GM12878 (cell line): ENCODE data around the gene ZSCAN5B. TPM values are rescaled to one million over a fixed set of nuclear protein-coding genes. Genes with fewer than 3 reads are reported as not detected.

Experiments used
- ATAC-seq: fragments of 200-7000 bp; cut with Tn5 transposase; 3 replicates; pipeline ENCODE4 v1.9.1; 2020; ENCODE audit warnings: mild to moderate bottlenecking, moderate library complexity
- BruUV-seq: library from RNA; stranded (reverse); fragments of 400-500 nt; replicated peaks from 2 replicates; lab custom pipeline; 2021; lab: Mats Ljungman, UMichigan
- CTCF ChIA-PET: fragments of 300-600 bp; sonication (Branson Sonifier 250); formaldehyde crosslinking; extraction: SDS; loops from one replicate; lab custom pipeline; 2021; ENCODE audit warnings: inconsistent platforms; lab: Yijun Ruan, JAX
- POLR2A ChIA-PET: fragments of 350-600 bp; formaldehyde crosslinking; extraction: SDS; loops from one replicate; lab custom pipeline; 2021; ENCODE audit warnings: inconsistent platforms; lab: Charles Lee
- RAD21 ChIA-PET: fragments of 300-600 bp; sonication (Branson Sonifier 250); formaldehyde crosslinking; loops from one replicate; lab custom pipeline; 2023; ENCODE audit warnings: antibody characterized with exemption; ENCODE audit not compliant: unreplicated experiment; lab: Charles Lee
- SMC1A ChIA-PET: fragments of 300-600 bp; sonication (Branson Sonifier 250); formaldehyde crosslinking; loops from one replicate; lab custom pipeline; 2023; ENCODE audit not compliant: unreplicated experiment, uncharacterized antibody; lab: Charles Lee
- DNase-seq: peaks from one replicate; pipeline ENCODE4 v3.0.0-alpha.2; 2011; ENCODE audit warnings: low read depth, low spot score
- FAIRE-seq: peaks from 3 replicates; lab custom pipeline; 2011; peaks lifted over from hg19 to GRCh38; lab: Jason Lieb, UNC
- H2AFZ ChIP-seq: 2 replicates; pipeline ENCODE4 v1.6.0; 2011; ENCODE audit warnings: low read depth, low read length, control low read depth; ENCODE audit not compliant: control insufficient read depth
- H3K27ac ChIP-seq: 2 replicates; pipeline ENCODE4 v1.5.1; 2011; ENCODE audit warnings: control low read depth; ENCODE audit not compliant: control insufficient read depth, insufficient read depth
- H3K27me3 ChIP-seq, 2 experiments: replicated peaks in 1 of 2; 2 replicates each; pipeline versions ENCODE4 v1.6.0 to v1.6.1; 2011; ENCODE audit warnings: low read length in 1 of 2; ENCODE audit not compliant: control insufficient read depth in 2 of 2, insufficient read depth in 2 of 2
- H3K36me3 ChIP-seq, 2 experiments: 2 replicates each; pipeline ENCODE4 v1.5.1; 2011; ENCODE audit warnings: low read length in 1 of 2; ENCODE audit not compliant: control insufficient read depth in 2 of 2, insufficient read depth in 2 of 2
- H3K4me1 ChIP-seq: 2 replicates; pipeline ENCODE4 v1.6.1; 2011; ENCODE audit warnings: mild to moderate bottlenecking, low read length, moderate library complexity, mixed read lengths; ENCODE audit not compliant: control insufficient read depth, insufficient read depth
- H3K4me2 ChIP-seq: 2 replicates; pipeline ENCODE4 v1.6.0; 2011; ENCODE audit warnings: control low read depth; ENCODE audit not compliant: control insufficient read depth, insufficient read depth
- H3K4me3 ChIP-seq: fragments of 200-600 bp; sonication (generic); 2 replicates; pipeline ENCODE4 v1.5.1; 2016
- H3K79me2 ChIP-seq: 2 replicates; pipeline ENCODE4 v1.6.0; 2011; ENCODE audit warnings: low read length; ENCODE audit not compliant: control insufficient read depth, insufficient read depth
- H3K9ac ChIP-seq: 2 replicates; pipeline ENCODE4 v1.8.0; 2011; ENCODE audit warnings: low read length, control low read depth, mixed read lengths; ENCODE audit not compliant: control insufficient read depth, insufficient read depth
- H3K9me3 ChIP-seq: replicated peaks from 3 replicates; pipeline ENCODE4 v1.5.1; 2011; ENCODE audit warnings: mild to moderate bottlenecking, low read length; ENCODE audit not compliant: control insufficient read depth, insufficient read depth
- H4K20me1 ChIP-seq: 2 replicates; pipeline ENCODE4 v1.6.0; 2011; ENCODE audit not compliant: control insufficient read depth, insufficient read depth
- BHLHE40 ChIP-seq, 2 experiments: fragments of 450-650 bp in 1 of 2; IDR thresholded peaks; 2 replicates each; pipeline ENCODE4 v1.6.1; 2011 to 2017; ENCODE audit warnings: low read depth in 2 of 2, borderline replicate concordance in 1 of 2, improper control_type of control experiment in 1 of 2, low read length in 1 of 2, mild to moderate bottlenecking in 1 of 2
- CEBPB ChIP-seq, 2 experiments: fragments of 150-350 bp in 1 of 2; IDR thresholded peaks; 2 replicates each; pipeline ENCODE4 v1.6.1; 2012 to 2014; ENCODE audit warnings: low read depth in 2 of 2, low read length in 2 of 2, borderline replicate concordance in 1 of 2, inconsistent platforms in 1 of 2
- EED ChIP-seq: sonication (generic); IDR thresholded peaks from 2 replicates; pipeline ENCODE4 v1.6.1; 2016; ENCODE audit warnings: antibody characterized with exemption, low read depth
- EZH2 ChIP-seq: IDR thresholded peaks from 2 replicates; pipeline ENCODE4 v1.6.1; 2012; ENCODE audit warnings: low read depth, mild to moderate bottlenecking, control low read depth, inconsistent platforms, low read length, borderline replicate concordance; ENCODE audit not compliant: control insufficient read depth
- GABPA ChIP-seq: IDR thresholded peaks from 2 replicates; pipeline ENCODE4 v1.6.1; 2014; ENCODE audit warnings: antibody characterized with exemption, low read depth, mild to moderate bottlenecking, inconsistent platforms
- KDM1A ChIP-seq: fragments of 200-600 bp; sonication (generic); IDR thresholded peaks from 2 replicates; pipeline ENCODE4 v1.6.1; 2016; ENCODE audit warnings: borderline replicate concordance
- NFYB ChIP-seq: IDR thresholded peaks from 2 replicates; pipeline ENCODE4 v1.6.1; 2011; ENCODE audit warnings: low read depth, mild to moderate bottlenecking, low read length, improper control_type of control experiment, moderate library complexity; ENCODE audit not compliant: insufficient read depth
- POLR2AphosphoS2 ChIP-seq: IDR thresholded peaks from 2 replicates; pipeline ENCODE4 v1.6.1; 2011; ENCODE audit warnings: low read depth, mild to moderate bottlenecking, low read length, improper control_type of control experiment, moderate library complexity
- POLR2AphosphoS5 ChIP-seq: IDR thresholded peaks from 2 replicates; pipeline ENCODE4 v1.6.1; 2011; ENCODE audit warnings: mild to moderate bottlenecking, low read length, inconsistent platforms
- RFX5 ChIP-seq: IDR thresholded peaks from 2 replicates; pipeline ENCODE4 v1.6.1; 2011; ENCODE audit warnings: low read depth, low read length, improper control_type of control experiment
- SKIL ChIP-seq: fragments of 450-650 bp; IDR thresholded peaks from 2 replicates; pipeline ENCODE4 v1.6.1; 2017; ENCODE audit warnings: mild to moderate bottlenecking, low read depth, inconsistent platforms; ENCODE audit not compliant: poor library complexity, severe bottlenecking
- SMAD5 ChIP-seq: IDR thresholded peaks from 2 replicates; pipeline ENCODE4 v1.6.1; 2016; ENCODE audit warnings: antibody characterized with exemption, low read depth
- SUZ12 ChIP-seq: fragments of 200-600 bp; sonication (generic); IDR thresholded peaks from one replicate; pipeline ENCODE4 v1.6.1; 2018; ENCODE audit warnings: antibody characterized with exemption, mild to moderate bottlenecking; ENCODE audit not compliant: unreplicated experiment
- ZBED1 ChIP-seq: IDR thresholded peaks from 2 replicates; pipeline ENCODE4 v1.6.1; 2016; ENCODE audit warnings: borderline replicate concordance
- ZNF217 ChIP-seq: fragments of 450-650 bp; IDR thresholded peaks from 2 replicates; pipeline ENCODE4 v1.6.1; 2017; ENCODE audit warnings: antibody characterized with exemption, mild to moderate bottlenecking
- WGBS: methylation state at CpG from one replicate; pipeline ENCODE4 v1.1.6; 2016; ENCODE audit warnings: low lambda C conversion rate; ENCODE audit not compliant: insufficient replicate concordance, insufficient coverage; ENCODE audit errors: missing lambda C conversion rate; 5-methylcytosine and 5-hydroxymethylcytosine counted together
- in situ Hi-C: fragments of 300-500 bp; cut with MboI; formaldehyde crosslinking; loops from 9 replicates; pipeline ENCODE4 v1.14.3; 2018; ENCODE audit warnings: mixed read lengths
- intact Hi-C: fragments of 100-400 bp; cut with micrococcal nuclease; formaldehyde crosslinking; loops from one replicate; pipeline ENCODE4 v1.14.2; 2022; ENCODE audit not compliant: unreplicated experiment
- polyA plus RNA-seq, 11 experiments: library from polyadenylated mRNA; depleted of rRNA in 4 of 11; unstranded in 6 of 11; stranded (reverse) in 5 of 11; fragments of >200 nt; fragmentation: Nextera tagmentation in 4 of 11; fragmentation: Illumina TruSeq in 1 of 11; extraction: Ambion mirVana in 4 of 11; extraction: Trizol in 1 of 11; gene quantifications; 1 replicate in 1 of 11; 2 replicates in 10 of 11; pipeline versions ENCODE4 v1.2.1 to v1.2.3, GENCODE V29; 2011 to 2016; ENCODE audit warnings: inconsistent platforms in 2 of 11, missing spikeins in 2 of 11, low read depth in 1 of 11
- total RNA-seq, 4 experiments: library from RNA; depleted of rRNA in 3 of 4; stranded (reverse); fragments of >200 nt in 3 of 4; fragmentation: Illumina TruSeq in 1 of 4; extraction: Trizol in 1 of 4; gene quantifications; 2 replicates each; pipeline versions ENCODE4 v1.2.1 to v1.2.3, GENCODE V29; 2013 to 2021

Gene ZSCAN5B
- total and polyA plus RNA-seq, 10 of the 15 experiments (the other 5 are each of a cell fraction or from before 2014, with no cell fraction given): 0.04 TPM; not detected in 9

GRCh38 chr19:56177564-56178243 is 19.9 kb downstream of the ZSCAN5B start:
- RAD21 ChIA-PET: no interaction called here
- Histone ChIP-seq H3K79me2 (no peaks in the 10 kb centered on the region), H3K4me1 (no peaks in the 10 kb centered on the region), H3K4me3 (no peak overlapping the region), H4K20me1 (no peaks in the 10 kb centered on the region), H2AFZ (no peak overlapping the region), H3K9ac (no peak overlapping the region), H3K4me2 (no peak overlapping the region), H3K36me3 (no peaks in the 10 kb centered on the region), H3K27me3 (no peaks in the 10 kb centered on the region; a peak in 1 of 4 replicates), H3K27ac (no peak overlapping the region), H3K9me3 (no peaks in the 10 kb centered on the region)
- POLR2A ChIA-PET: no interaction called here
- SMC1A ChIA-PET: interaction anchor here (0.6 to 1.0 kb wide), 2 partner anchors 76 to 111 kb away, joined by 3 to 4 read pairs; no protein-coding TSS in a partner anchor
- no TSS peak for BruUV-seq
- in situ Hi-C loops: no loop called here
- intact Hi-C loops: no loop called here
- CTCF ChIA-PET: interaction anchor here (0.6 to 1.7 kb wide), 5 partner anchors 15 to 545 kb away, joined by 3 to 6 read pairs (median 5); no protein-coding TSS in a partner anchor
- TF ChIP-seq ZBED1 (no peak), BHLHE40 (IDR thresholded peaks at IDR 0.05; ENCODE audit: borderline replicate concordance in 1 of 2, low read depth in 2 of 2, low read length in 1 of 2) (no peak), SKIL (no peak), KDM1A (no peak), CEBPB (IDR thresholded peaks at IDR 0.05; ENCODE audit: borderline replicate concordance in 1 of 2, low read depth in 2 of 2, low read length in 2 of 2) (no peak), ZNF217 (no peak), NFYB (no peak), POLR2AphosphoS5 (no peak), SUZ12 (no peak), EED (no peak), POLR2AphosphoS2 (no peak), GABPA (no peak), EZH2 (no peak), SMAD5 (no peak), RFX5 (no peak)
- DNase-seq: no peak
- 44% methylated on average over 11 of the region's 11 CpGs for WGBS
- no peak for ATAC-seq
- FAIRE-seq: no peak
